WTC11 (cell line): ENCODE data around the gene LRRC47. TPM values are rescaled to one million over a fixed set of nuclear protein-coding genes. Genes with fewer than 3 reads are reported as not detected.
A peak's percentile ranks its signal among the peaks of the same experiment; 100 is the strongest.

ENCODE experiments used
- ATAC-seq: fragments of 200-7000 bp; cut with Tn5 transposase; 2 replicates; pipeline ENCODE4 v1.10.0; 2021; ENCODE audit warnings: mild to moderate bottlenecking, moderate library complexity
- CTCF ChIA-PET: fragments of 300-600 bp; sonication (Branson Sonifier 250); formaldehyde crosslinking; loops from one replicate; lab custom pipeline; 2021; ENCODE audit warnings: antibody characterized with exemption; lab: Charles Lee
- POLR2A ChIA-PET: fragments of 350-600 bp; sonication (Branson Sonifier 250); formaldehyde crosslinking; loops from one replicate; lab custom pipeline; 2021; ENCODE audit warnings: antibody characterized with exemption; lab: Charles Lee
- DNase-seq: peaks from one replicate; pipeline ENCODE4 v3.0.0; 2021; ENCODE audit warnings: low spot score
- H3K27ac Mint-ChIP-seq: 2 replicates; pipeline ENCODE4 v1.8.0; 2021; ENCODE audit warnings: mixed read lengths
- H3K27me3 Mint-ChIP-seq: 2 replicates; pipeline ENCODE4 v1.8.0; 2021; ENCODE audit warnings: low read depth, mild to moderate bottlenecking, moderate library complexity, mixed read lengths
- H3K36me3 Mint-ChIP-seq: 2 replicates; pipeline ENCODE4 v1.8.0; 2021; ENCODE audit warnings: mixed read lengths
- H3K4me1 Mint-ChIP-seq: 2 replicates; pipeline ENCODE4 v1.8.0; 2022; ENCODE audit warnings: mixed read lengths
- H3K4me3 Mint-ChIP-seq: 2 replicates; pipeline ENCODE4 v1.8.0; 2021; ENCODE audit warnings: mild to moderate bottlenecking, moderate library complexity, mixed read lengths
- H3K9me3 Mint-ChIP-seq: 2 replicates; pipeline ENCODE4 v1.8.0; 2021; ENCODE audit warnings: mixed read lengths
- ESRRA ChIP-seq: sonication (generic); formaldehyde crosslinking; IDR thresholded peaks from 2 replicates; pipeline ENCODE4 v1.8.1; 2022; ENCODE audit warnings: mild to moderate bottlenecking, missing genetic modification reagents, borderline replicate concordance
- FOXP1 ChIP-seq: sonication (generic); formaldehyde crosslinking; IDR thresholded peaks from 2 replicates; pipeline ENCODE4 v1.8.0; 2022; ENCODE audit warnings: missing genetic modification reagents, mild to moderate bottlenecking, moderate library complexity, borderline replicate concordance
- MXD4 ChIP-seq: fragments of 250-450 bp; sonication (Bioruptor Pico); IDR thresholded peaks from 2 replicates; pipeline ENCODE4 v1.8.0; 2021; ENCODE audit warnings: mild to moderate bottlenecking, moderate library complexity, borderline replicate concordance
- OVOL2 ChIP-seq: fragments of 250-450 bp; sonication (Bioruptor Pico); IDR thresholded peaks from 2 replicates; pipeline ENCODE4 v1.9.0; 2021; ENCODE audit warnings: mild to moderate bottlenecking, borderline replicate concordance
- TEAD4 ChIP-seq: sonication (generic); formaldehyde crosslinking; IDR thresholded peaks from 2 replicates; pipeline ENCODE4 v1.8.0; 2022; ENCODE audit warnings: mild to moderate bottlenecking, missing genetic modification reagents
- ZNF416 ChIP-seq: fragments of 250-450 bp; sonication (Bioruptor Pico); IDR thresholded peaks from 2 replicates; pipeline ENCODE4 v1.9.0; 2021; ENCODE audit warnings: mild to moderate bottlenecking, inconsistent platforms
- ZNF423 ChIP-seq: fragments of 250-450 bp; sonication (Bioruptor Pico); IDR thresholded peaks from 2 replicates; pipeline ENCODE4 v2.1.2; 2022; ENCODE audit warnings: mild to moderate bottlenecking, moderate library complexity
- total RNA-seq: library from RNA; stranded (reverse); gene quantifications from 3 replicates; pipeline ENCODE4 v1.2.3, GENCODE V29; 2021
- TF ChIP-seq, protein P1 (sequence below): sonication (generic); formaldehyde crosslinking; IDR thresholded peaks from 2 replicates; pipeline ENCODE4 v1.8.0; 2023; ENCODE audit warnings: missing genetic modification reagents
- TF ChIP-seq, protein P2 (sequence below): sonication (generic); formaldehyde crosslinking; IDR thresholded peaks from 2 replicates; pipeline ENCODE4 v1.8.1; 2023; ENCODE audit warnings: mild to moderate bottlenecking, missing genetic modification reagents
- TF ChIP-seq, protein P3 (sequence below): fragments of 250-450 bp; sonication (Bioruptor Pico); IDR thresholded peaks from 2 replicates; pipeline ENCODE4 v1.9.0; 2021; ENCODE audit warnings: moderate library complexity, mild to moderate bottlenecking, inconsistent platforms, borderline replicate concordance
- TF ChIP-seq, protein P4 (sequence below): sonication (generic); formaldehyde crosslinking; IDR thresholded peaks from 2 replicates; pipeline ENCODE4 v1.8.0; 2022; ENCODE audit warnings: mild to moderate bottlenecking, missing genetic modification reagents
- TF ChIP-seq, protein P5 (sequence below): fragments of 250-450 bp; sonication (Bioruptor Pico); IDR thresholded peaks from 2 replicates; pipeline ENCODE4 v1.9.0; 2021; ENCODE audit warnings: mild to moderate bottlenecking

Gene LRRC47
- total RNA-seq, 1 experiment from 2014 or later = 92.4 TPM

DNA sequence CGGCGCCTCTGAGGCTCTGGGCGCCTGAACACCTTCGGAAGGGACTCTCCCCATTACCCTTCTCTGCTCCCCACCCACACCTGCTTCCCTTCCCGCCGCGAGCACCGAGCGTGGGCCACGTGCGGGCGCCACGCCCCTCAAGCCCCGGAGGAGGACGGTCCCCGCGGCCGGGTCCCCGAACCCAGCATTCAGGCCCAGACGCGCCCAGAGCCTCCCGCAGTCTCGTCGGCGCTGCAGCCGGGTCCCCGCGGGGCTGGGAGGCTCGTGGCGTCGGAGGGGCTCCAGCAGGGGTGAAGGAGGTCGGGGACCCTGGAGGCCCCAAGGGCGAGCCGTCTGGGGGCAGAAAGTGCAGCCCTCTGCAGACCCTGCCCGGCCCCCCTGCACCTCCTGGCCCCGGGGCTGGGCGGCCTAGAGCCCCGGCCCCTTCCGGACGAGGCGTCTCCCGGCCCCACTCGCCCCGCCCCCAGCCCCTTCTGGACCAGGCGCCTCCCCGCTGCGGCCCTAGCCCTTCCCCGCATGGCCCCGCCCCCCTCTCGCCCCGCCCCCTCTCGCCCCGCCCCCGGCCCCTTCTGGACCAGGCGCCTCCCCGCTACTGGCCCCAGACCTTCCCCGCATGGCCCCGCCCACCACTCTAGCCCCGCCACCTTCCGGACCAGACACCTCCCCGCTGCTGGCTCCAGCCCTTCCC lies 24.1 kb downstream of the LRRC47 start (continued):
- TF ChIP-seq, protein P1, sequence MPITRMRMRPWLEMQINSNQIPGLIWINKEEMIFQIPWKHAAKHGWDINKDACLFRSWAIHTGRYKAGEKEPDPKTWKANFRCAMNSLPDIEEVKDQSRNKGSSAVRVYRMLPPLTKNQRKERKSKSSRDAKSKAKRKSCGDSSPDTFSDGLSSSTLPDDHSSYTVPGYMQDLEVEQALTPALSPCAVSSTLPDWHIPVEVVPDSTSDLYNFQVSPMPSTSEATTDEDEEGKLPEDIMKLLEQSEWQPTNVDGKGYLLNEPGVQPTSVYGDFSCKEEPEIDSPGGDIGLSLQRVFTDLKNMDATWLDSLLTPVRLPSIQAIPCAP (CRISPR knock-in tag) = no peak
- TF ChIP-seq, all 79 proteins: peak for 9

DNA sequence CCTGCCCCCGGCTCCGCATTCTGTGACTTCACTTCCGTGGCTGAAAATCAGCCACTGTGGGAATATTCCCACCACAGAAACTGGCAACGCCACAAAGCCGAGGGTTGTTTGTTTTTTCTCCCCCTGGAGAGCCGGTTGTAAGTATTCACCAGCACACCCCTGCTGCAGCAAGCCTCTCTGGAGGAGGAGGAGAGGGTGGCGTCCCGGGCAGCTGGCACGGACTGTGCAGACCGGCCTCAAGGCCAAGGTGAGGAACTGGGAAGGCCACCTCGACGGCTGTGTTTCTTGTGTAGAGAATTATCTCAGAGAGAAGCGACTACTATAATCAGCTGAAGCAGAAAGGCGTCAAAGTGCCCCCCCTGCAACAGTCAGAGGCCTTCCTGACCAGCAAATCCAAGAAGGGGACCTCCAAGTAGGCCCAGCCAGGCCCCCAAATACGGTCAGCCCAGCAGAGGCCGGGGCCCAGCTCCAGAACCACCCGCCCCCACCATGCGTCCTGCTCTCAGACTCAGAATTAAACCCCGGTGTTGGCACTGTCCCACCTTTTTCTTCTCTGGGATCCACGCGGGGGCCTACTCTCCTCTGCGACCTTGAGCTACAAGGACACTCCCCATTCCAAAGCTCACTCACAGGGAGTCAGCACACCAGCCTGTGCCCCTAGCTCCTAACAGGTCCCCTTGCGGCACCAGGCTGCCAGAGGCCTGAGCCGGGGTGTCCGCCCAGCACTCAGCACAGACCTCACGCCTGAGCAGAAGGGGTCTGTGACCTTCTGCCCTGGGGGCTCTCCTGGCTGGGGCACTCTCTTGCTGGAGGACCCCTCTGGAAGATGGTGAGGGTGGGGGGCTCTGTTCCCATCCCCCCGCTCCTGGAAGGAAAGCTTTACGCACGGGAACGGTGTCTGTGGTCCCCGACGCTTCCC lies 24.9 kb downstream of the LRRC47 start:
- H3K27me3 Mint-ChIP-seq = peaks cover 10% of the 10 kb centered on the region
- peak; percentile 11 for ATAC-seq
- no peak overlapping the region for H3K27ac Mint-ChIP-seq
- H3K9me3 Mint-ChIP-seq = peaks cover 10% of the 10 kb centered on the region; the same call in 1 of the 2 replicates
- TF ChIP-seq ESRRA (CRISPR knock-in tag) (0 out of 2 replicates have a peak, but pooled peaks have one; percentile 7), ZNF416 (no peak), TEAD4 (CRISPR knock-in tag) (no peak), FOXP1 (0 out of 2 replicates have a peak, but pooled peaks have one; percentile 18), ZNF423 (CRISPR knock-in tag) (no peak)
- TF ChIP-seq, all 79 proteins: peak for 2
- Mint-ChIP-seq H3K4me1 (peaks cover 31% of the 10 kb centered on the region), H3K36me3 (peaks cover 2% of the 10 kb centered on the region; the same call in 1 of the 2 replicates), H3K4me3 (peak overlapping the region; percentile 64)
- CTCF ChIA-PET = interaction anchor here (0.9 to 1.8 kb wide), 4 partner anchors 8 to 47 kb away, joined by 3 to 9 read pairs (median 4); no protein-coding TSS in a partner anchor
- POLR2A ChIA-PET = interaction anchor here (0.8 kb wide), 1 partner anchor 25 kb away, joined by 3 read pairs; no protein-coding TSS in a partner anchor
- DNase-seq = no peak

DNA sequence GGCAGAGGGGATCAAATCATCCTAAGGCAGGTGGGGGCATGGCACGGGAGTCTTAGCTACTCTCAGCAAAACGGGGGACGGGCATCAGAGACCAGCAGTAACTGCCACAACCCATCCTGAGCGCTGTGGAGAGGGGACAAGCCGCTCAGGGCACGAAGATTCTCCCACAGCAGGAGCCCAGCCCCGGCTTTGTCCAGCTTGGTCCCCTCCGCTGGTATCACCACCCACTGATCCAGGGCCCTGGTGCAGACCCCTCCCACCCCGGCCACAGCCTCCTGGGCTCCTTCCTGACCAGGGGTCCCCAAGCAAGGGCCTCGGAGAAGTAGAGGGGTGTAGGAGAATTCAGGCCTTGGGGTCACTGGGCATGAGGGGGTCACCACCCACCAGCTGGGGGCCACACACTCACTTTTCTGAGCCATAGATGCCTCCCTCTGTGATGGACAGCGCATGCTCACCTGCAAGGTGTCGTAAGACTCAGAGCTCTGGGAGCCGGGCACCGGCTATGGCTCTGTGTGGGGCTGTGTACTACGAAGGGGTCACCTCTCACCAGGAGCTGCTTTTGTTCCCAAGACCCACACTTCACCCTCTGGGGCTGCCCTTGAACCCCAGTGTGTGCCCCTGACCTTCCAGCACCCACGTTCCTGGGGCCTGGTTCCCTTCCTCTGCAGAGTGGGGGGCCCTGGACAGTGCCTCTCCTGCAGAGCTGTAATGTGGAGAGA lies 26.1 kb downstream of the LRRC47 start:
- peaks cover 19% of the 10 kb centered on the region; the same call in 1 of the 2 replicates for H3K9me3 Mint-ChIP-seq
- peaks cover 18% of the 10 kb centered on the region for H3K27me3 Mint-ChIP-seq
- ChIA-PET POLR2A (no interaction called here), CTCF (interaction anchor here (1.7 to 1.8 kb wide), 2 partner anchors 46 to 58 kb away, joined by 3 to 9 read pairs; no protein-coding TSS in a partner anchor)
- DNase-seq = no peak
- no peak overlapping the region for H3K4me3 Mint-ChIP-seq
- peaks cover 24% of the 10 kb centered on the region for H3K4me1 Mint-ChIP-seq
- H3K27ac Mint-ChIP-seq = no peak overlapping the region
- peaks cover 5% of the 10 kb centered on the region; the same call in 1 of the 2 replicates for H3K36me3 Mint-ChIP-seq
- no peak for ATAC-seq
- TF ChIP-seq, protein P2, sequence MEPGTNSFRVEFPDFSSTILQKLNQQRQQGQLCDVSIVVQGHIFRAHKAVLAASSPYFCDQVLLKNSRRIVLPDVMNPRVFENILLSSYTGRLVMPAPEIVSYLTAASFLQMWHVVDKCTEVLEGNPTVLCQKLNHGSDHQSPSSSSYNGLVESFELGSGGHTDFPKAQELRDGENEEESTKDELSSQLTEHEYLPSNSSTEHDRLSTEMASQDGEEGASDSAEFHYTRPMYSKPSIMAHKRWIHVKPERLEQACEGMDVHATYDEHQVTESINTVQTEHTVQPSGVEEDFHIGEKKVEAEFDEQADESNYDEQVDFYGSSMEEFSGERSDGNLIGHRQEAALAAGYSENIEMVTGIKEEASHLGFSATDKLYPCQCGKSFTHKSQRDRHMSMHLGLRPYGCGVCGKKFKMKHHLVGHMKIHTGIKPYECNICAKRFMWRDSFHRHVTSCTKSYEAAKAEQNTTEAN (CRISPR knock-in tag) = no peak

DNA sequence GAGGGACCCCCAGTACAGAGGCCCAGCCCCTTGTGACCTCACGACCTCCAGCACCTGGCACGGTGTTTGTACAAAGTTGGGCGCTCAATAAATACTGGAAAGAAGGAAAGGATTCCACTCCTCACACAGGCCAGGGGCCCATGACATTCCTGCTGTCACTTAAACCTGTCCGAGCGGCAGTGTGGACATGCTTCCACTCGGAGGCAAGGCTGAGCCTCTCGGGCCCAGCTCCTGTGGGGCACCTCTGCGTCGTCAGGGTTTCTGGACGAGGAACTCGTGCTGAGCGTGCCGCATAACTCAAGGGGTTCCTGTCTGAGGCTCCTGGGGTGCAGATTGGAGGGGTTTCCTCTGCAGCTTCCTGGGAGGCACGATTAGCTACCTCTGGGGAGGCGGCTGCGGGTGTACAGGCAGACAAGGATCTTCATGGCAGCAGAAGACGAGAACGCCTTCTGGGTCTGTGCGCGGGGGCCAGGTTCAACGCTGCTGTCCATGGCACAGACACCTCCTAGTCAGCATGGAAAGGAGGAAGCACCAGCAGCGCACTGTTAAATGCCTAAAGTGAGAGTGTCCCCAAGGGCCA lies 27.4 kb downstream of the LRRC47 start:
- Mint-ChIP-seq H3K4me1 (peaks cover 21% of the 10 kb centered on the region), H3K27me3 (peaks cover 18% of the 10 kb centered on the region), H3K4me3 (no peak overlapping the region), H3K27ac (no peak overlapping the region), H3K36me3 (peaks cover 5% of the 10 kb centered on the region; the same call in 1 of the 2 replicates), H3K9me3 (peaks cover 21% of the 10 kb centered on the region; the same call in 1 of the 2 replicates)
- ATAC-seq (no peak), DNase-seq (no peak)
- POLR2A ChIA-PET = interaction anchor here (0.5 kb wide), 1 partner anchor 35 kb away, joined by 4 read pairs; no protein-coding TSS in a partner anchor
- CTCF ChIA-PET = interaction anchor here (1.7 kb wide), 1 partner anchor 59 kb away, joined by 3 read pairs; no protein-coding TSS in a partner anchor
- TF ChIP-seq, protein P3, sequence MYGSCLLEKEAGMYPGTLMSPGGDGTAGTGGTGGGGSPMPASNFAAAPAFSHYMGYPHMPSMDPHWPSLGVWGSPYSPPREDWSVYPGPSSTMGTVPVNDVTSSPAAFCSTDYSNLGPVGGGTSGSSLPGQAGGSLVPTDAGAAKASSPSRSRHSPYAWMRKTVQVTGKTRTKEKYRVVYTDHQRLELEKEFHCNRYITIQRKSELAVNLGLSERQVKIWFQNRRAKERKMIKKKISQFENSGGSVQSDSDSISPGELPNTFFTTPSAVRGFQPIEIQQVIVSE (CRISPR knock-in tag) = no peak
- TF ChIP-seq, protein P4, sequence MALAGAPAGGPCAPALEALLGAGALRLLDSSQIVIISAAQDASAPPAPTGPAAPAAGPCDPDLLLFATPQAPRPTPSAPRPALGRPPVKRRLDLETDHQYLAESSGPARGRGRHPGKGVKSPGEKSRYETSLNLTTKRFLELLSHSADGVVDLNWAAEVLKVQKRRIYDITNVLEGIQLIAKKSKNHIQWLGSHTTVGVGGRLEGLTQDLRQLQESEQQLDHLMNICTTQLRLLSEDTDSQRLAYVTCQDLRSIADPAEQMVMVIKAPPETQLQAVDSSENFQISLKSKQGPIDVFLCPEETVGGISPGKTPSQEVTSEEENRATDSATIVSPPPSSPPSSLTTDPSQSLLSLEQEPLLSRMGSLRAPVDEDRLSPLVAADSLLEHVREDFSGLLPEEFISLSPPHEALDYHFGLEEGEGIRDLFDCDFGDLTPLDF (CRISPR knock-in tag) = no peak
- TF ChIP-seq MXD4 (no peak), OVOL2 (CRISPR knock-in tag) (no peak)
- TF ChIP-seq, protein P5, sequence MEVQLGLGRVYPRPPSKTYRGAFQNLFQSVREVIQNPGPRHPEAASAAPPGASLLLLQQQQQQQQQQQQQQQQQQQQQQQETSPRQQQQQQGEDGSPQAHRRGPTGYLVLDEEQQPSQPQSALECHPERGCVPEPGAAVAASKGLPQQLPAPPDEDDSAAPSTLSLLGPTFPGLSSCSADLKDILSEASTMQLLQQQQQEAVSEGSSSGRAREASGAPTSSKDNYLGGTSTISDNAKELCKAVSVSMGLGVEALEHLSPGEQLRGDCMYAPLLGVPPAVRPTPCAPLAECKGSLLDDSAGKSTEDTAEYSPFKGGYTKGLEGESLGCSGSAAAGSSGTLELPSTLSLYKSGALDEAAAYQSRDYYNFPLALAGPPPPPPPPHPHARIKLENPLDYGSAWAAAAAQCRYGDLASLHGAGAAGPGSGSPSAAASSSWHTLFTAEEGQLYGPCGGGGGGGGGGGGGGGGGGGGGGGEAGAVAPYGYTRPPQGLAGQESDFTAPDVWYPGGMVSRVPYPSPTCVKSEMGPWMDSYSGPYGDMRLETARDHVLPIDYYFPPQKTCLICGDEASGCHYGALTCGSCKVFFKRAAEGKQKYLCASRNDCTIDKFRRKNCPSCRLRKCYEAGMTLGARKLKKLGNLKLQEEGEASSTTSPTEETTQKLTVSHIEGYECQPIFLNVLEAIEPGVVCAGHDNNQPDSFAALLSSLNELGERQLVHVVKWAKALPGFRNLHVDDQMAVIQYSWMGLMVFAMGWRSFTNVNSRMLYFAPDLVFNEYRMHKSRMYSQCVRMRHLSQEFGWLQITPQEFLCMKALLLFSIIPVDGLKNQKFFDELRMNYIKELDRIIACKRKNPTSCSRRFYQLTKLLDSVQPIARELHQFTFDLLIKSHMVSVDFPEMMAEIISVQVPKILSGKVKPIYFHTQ = no peak
